ENCODE measurements around the gene SDHA.
"Not testable (repeated sequence)": the region's sequence is repeated elsewhere in the genome, so short reads cannot be mapped to it uniquely, and the experiment has no call there.

DNA sequence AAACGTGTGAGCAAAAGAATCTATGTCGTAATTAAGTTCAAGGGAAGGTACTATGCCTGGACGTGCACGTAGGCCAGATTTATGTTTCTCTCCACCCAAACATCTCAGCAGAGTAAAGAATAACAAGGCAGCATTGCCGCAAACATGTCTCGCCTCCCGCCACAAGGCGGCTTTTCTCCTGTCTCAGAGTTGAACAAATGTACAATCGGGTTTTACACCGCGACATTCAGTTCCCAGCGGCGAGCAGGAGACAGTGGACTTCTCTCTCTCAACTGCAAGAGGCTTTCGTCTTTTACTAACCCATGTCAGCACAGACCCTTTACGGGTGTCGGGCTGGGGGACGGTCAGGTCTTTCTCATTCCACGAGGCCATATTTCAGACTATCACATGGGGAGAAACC is 21.1 kb upstream of the SDHA start:
- not testable (repeated sequence) for TF ChIP-seq NFE2L2 (conservative IDR thresholded peaks at IDR 0.05; ENCODE audit: low read length); MAZ (IDR thresholded peaks at IDR 0.05; ENCODE audit: borderline replicate concordance, low read depth, low read length)
- TF ChIP-seq, protein P1, sequence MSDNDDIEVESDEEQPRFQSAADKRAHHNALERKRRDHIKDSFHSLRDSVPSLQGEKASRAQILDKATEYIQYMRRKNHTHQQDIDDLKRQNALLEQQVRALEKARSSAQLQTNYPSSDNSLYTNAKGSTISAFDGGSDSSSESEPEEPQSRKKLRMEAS (IDR thresholded peaks at IDR 0.05), result not testable (repeated sequence)
- TF ChIP-seq, protein P2, sequence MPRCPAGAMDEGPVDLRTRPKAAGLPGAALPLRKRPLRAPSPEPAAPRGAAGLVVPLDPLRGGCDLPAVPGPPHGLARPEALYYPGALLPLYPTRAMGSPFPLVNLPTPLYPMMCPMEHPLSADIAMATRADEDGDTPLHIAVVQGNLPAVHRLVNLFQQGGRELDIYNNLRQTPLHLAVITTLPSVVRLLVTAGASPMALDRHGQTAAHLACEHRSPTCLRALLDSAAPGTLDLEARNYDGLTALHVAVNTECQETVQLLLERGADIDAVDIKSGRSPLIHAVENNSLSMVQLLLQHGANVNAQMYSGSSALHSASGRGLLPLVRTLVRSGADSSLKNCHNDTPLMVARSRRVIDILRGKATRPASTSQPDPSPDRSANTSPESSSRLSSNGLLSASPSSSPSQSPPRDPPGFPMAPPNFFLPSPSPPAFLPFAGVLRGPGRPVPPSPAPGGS (IDR thresholded peaks at IDR 0.05), result not testable (repeated sequence)
